ENCODE measurements around the gene FAM43B. TPM values are rescaled to one million over a fixed set of nuclear protein-coding genes. Genes with fewer than 3 reads are reported as not detected.

Gene FAM43B
- polyA plus RNA-seq, 3 donors from 2014 or later, result not detected

Other genes starting within 250 kb of the FAM43B start
- gene CAMK2N1, start 66.4 kb upstream of the FAM43B start, polyA plus RNA-seq, result under 1 TPM in 2 of 3 donors, not detected in 1; 0.10 to 0.43 TPM
- 10 to 100 TPM; 35.1 to 52.1 (median 49.2) TPM for gene MUL1, start 44.4 kb upstream of the FAM43B start, polyA plus RNA-seq
- gene CDA, start 36.5 kb downstream of the FAM43B start, polyA plus RNA-seq, result under 1 TPM in 1 of 3 donors, not detected in 2; 0.30 TPM
- gene PINK1, start 80.9 kb downstream of the FAM43B start, polyA plus RNA-seq, result 10 to 100 TPM; 25.5 to 40.5 (median 34.4) TPM
- gene DDOST, start 108.8 kb downstream of the FAM43B start, polyA plus RNA-seq, result 100 to 1,000 TPM; 365 to 518 (median 376) TPM
- gene KIF17, start 165.4 kb downstream of the FAM43B start, polyA plus RNA-seq, result under 1 TPM in 1 of 3 donors, not detected in 2; 0.21 TPM
- gene SH2D5, start 180.1 kb downstream of the FAM43B start, polyA plus RNA-seq, result not detected
- 100 to 1,000 TPM; 160 to 208 (median 178) TPM for gene HP1BP3, start 234.7 kb downstream of the FAM43B start, polyA plus RNA-seq